Measurements from ENCODE around the gene VPS35.

- TF ChIP-seq FOXM1 (IDR thresholded peaks at IDR 0.05; ENCODE audit: borderline replicate concordance) (no peak), LEF1 (IDR thresholded peaks at IDR 0.05; ENCODE audit: borderline replicate concordance) (no peak)
Measured at GRCh38 chr16:46727630-46728029, 38.7 kb upstream of the VPS35 start.
